K562 (cell line): ENCODE data around the gene DRAXIN. TPM values are rescaled to one million over a fixed set of nuclear protein-coding genes. Genes with fewer than 3 reads are reported as not detected.

ENCODE experiments used
- ARID1B ChIP-seq: fragments of 450-650 bp; IDR thresholded peaks from 2 replicates; pipeline ENCODE4 v1.6.1; 2016; ENCODE audit warnings: antibody characterized with exemption, mild to moderate bottlenecking, inconsistent platforms
- BHLHE40 ChIP-seq: IDR thresholded peaks from 2 replicates; pipeline ENCODE4 v1.6.1; 2011; ENCODE audit warnings: low read length, improper control_type of control experiment
- CBFB ChIP-seq: sonication (generic); formaldehyde crosslinking; IDR thresholded peaks from 2 replicates; pipeline ENCODE4 v1.4.0; 2020; ENCODE audit warnings: mild to moderate bottlenecking, missing genetic modification reagents
- ETS1 ChIP-seq: conservative IDR thresholded peaks from 2 replicates; pipeline ENCODE4 v1.6.1; 2011; ENCODE audit warnings: low read depth, mild to moderate bottlenecking, low read length; ENCODE audit not compliant: control insufficient read depth
- EWSR1 ChIP-seq: fragments of 450-650 bp; IDR thresholded peaks from 2 replicates; pipeline ENCODE4 v1.6.1; 2018; ENCODE audit warnings: borderline replicate concordance, mild to moderate bottlenecking, low read depth, moderate library complexity; ENCODE audit not compliant: partially characterized antibody
- FIP1L1 ChIP-seq: fragments of 200-400 bp; formaldehyde crosslinking; IDR thresholded peaks from 2 replicates; pipeline ENCODE4 v1.6.1; 2018; ENCODE audit warnings: mild to moderate bottlenecking, low read depth, low read length; ENCODE audit not compliant: poor library complexity, severe bottlenecking
- FUS ChIP-seq: fragments of 200-400 bp; formaldehyde crosslinking; optimal IDR thresholded peaks from 2 replicates; pipeline ENCODE3; 2017; ENCODE audit warnings: low read depth, low read length
- HNRNPH1 ChIP-seq: fragments of 200-400 bp; formaldehyde crosslinking; optimal IDR thresholded peaks from 2 replicates; pipeline ENCODE3; 2017; ENCODE audit warnings: low read depth, mild to moderate bottlenecking, low read length, moderate library complexity
- MCM5 ChIP-seq: fragments of 450-650 bp; IDR thresholded peaks from 2 replicates; pipeline ENCODE4 v1.6.1; 2016; ENCODE audit warnings: low read depth
- NKRF ChIP-seq: fragments of 450-650 bp; IDR thresholded peaks from 2 replicates; pipeline ENCODE4 v1.6.1; 2016; ENCODE audit warnings: borderline replicate concordance
- RCOR1 ChIP-seq, 2 experiments: IDR thresholded peaks; 2 replicates each; pipeline ENCODE4 v1.6.1; 2012; ENCODE audit warnings: low read depth in 2 of 2, low read length in 2 of 2, borderline replicate concordance in 1 of 2, improper control_type of control experiment in 1 of 2
- SMARCB1 ChIP-seq: IDR thresholded peaks from 2 replicates; pipeline ENCODE4 v1.6.1; 2011; ENCODE audit warnings: improper control_type of control experiment, low read depth; ENCODE audit not compliant: insufficient read length
- SMC3 ChIP-seq: conservative IDR thresholded peaks from 2 replicates; pipeline ENCODE4 v1.6.1; 2011; ENCODE audit warnings: low read depth, low read length, improper control_type of control experiment; ENCODE audit not compliant: insufficient read depth
- SUPT5H ChIP-seq: fragments of 450-650 bp; IDR thresholded peaks from 2 replicates; pipeline ENCODE4 v1.6.1; 2016
- TCF7 ChIP-seq: sonication (generic); IDR thresholded peaks from 2 replicates; pipeline ENCODE4 v1.6.1; 2016; ENCODE audit warnings: antibody characterized with exemption, borderline replicate concordance
- TEAD1 ChIP-seq, 2 experiments: fragments of 450-650 bp in 1 of 2; sonication (generic) in 1 of 2; formaldehyde crosslinking; IDR thresholded peaks; 2 replicates each; pipeline versions ENCODE4 v1.4.0 to v1.8.0; 2020 to 2022; ENCODE audit warnings: mild to moderate bottlenecking in 2 of 2, missing genetic modification reagents in 1 of 2
- THRB ChIP-seq: fragments of 450-650 bp; formaldehyde crosslinking; conservative IDR thresholded peaks from 2 replicates; pipeline ENCODE4 v1.4.0; 2022; ENCODE audit warnings: mild to moderate bottlenecking, missing genetic modification characterization
- ZBTB17 ChIP-seq: fragments of 450-650 bp; formaldehyde crosslinking; IDR thresholded peaks from 2 replicates; pipeline ENCODE4 v1.4.0; 2020; ENCODE audit warnings: mild to moderate bottlenecking
- ZKSCAN1 ChIP-seq: fragments of 150-350 bp; IDR thresholded peaks from 2 replicates; pipeline ENCODE4 v1.6.1; 2016; ENCODE audit warnings: low read depth, low read length
- ZNF717 ChIP-seq: fragments of 250-450 bp; sonication (Bioruptor Pico); IDR thresholded peaks from 2 replicates; pipeline ENCODE4 v1.5.0; 2021
- ZNF79 ChIP-seq: fragments of 250-450 bp; sonication (Bioruptor Pico); IDR thresholded peaks from 2 replicates; pipeline ENCODE4 v1.4.0; 2020; ENCODE audit warnings: low read depth, mild to moderate bottlenecking, moderate library complexity
- polyA plus RNA-seq, 8 experiments: library from polyadenylated mRNA; depleted of rRNA in 4 of 8; stranded (reverse) in 5 of 8; unstranded in 3 of 8; fragments of >200 nt; fragmentation: Nextera tagmentation in 2 of 8; fragmentation: Illumina TruSeq in 1 of 8; extraction: Ambion mirVana in 2 of 8; extraction: Trizol in 1 of 8; gene quantifications; 2 replicates each; pipeline versions ENCODE4 v1.2.1 to v1.2.3, GENCODE V29; 2011 to 2014; ENCODE audit warnings: inconsistent platforms in 1 of 8, missing spikeins in 1 of 8
- total RNA-seq, 7 experiments: library from RNA; depleted of rRNA in 6 of 7; stranded (reverse); fragments of >200 nt in 6 of 7; fragmentation: Illumina TruSeq in 2 of 7; extraction: Trizol in 2 of 7; gene quantifications; 2 replicates each; pipeline versions ENCODE4 v1.2.1 to v1.2.3, GENCODE V29; 2011 to 2021; ENCODE audit warnings: low replicate concordance in 1 of 7

DRAXIN gene
- total and polyA plus RNA-seq, 9 of the 15 experiments (the other 6 are each of a cell fraction or from before 2014, with no cell fraction given): 0.01 to 0.04 (median 0.01) TPM; not detected in 6

GRCh38 chr1:11680270-11681070, 11.0 kb upstream of the DRAXIN start (continued):
- TF ChIP-seq ETS1 (no peak), ZNF79 (CRISPR knock-in tag) (no peak), SMC3 (0 out of 2 replicates have a peak, but pooled peaks have one; percentile 3), FUS (no peak), SMARCB1 (no peak), ZBTB17 (CRISPR knock-in tag) (no peak), BHLHE40 (no peak), ZNF717 (CRISPR knock-in tag) (no peak), NKRF (peak; percentile 82), TEAD1 (CRISPR knock-in tag; IDR thresholded peaks at IDR 0.05) (peak in 1 of 2 experiments; percentile 38; a peak in 1 of 4 replicates), MCM5 (no peak), EWSR1 (no peak), RCOR1 (IDR thresholded peaks at IDR 0.05; ENCODE audit: borderline replicate concordance in 1 of 2, low read depth in 2 of 2, low read length in 2 of 2) (no peak), TCF7 (no peak), ARID1B (no peak), THRB (no peak), SUPT5H (peak; percentile 84; the same call in 1 of the 2 replicates), ZKSCAN1 (no peak), HNRNPH1 (no peak), CBFB (CRISPR knock-in tag) (0 out of 2 replicates have a peak, but pooled peaks have one; percentile 23), FIP1L1 (peak; percentile 48)
